Transverse colon (tissue), 4 donors: ENCODE measurements around the gene KRTAP5-1. TPM values are rescaled to one million over a fixed set of nuclear protein-coding genes. Genes with fewer than 3 reads are reported as not detected.

Experiments
- DNase-seq: peaks from one replicate; pipeline ENCODE4 v3.0.0-alpha.2; 2019
- H3K27ac ChIP-seq, 4 donors: fragments of 200-600 bp; sonication (generic); 2 replicates each; pipeline ENCODE4 v1.5.1; 2016 to 2018; ENCODE audit warnings: inconsistent platforms in 4 of 4
- H3K27me3 ChIP-seq: fragments of 200-600 bp; sonication (generic); 2 replicates; pipeline ENCODE4 v1.5.1; 2017; ENCODE audit warnings: inconsistent platforms
- H3K36me3 ChIP-seq, 4 donors: fragments of 200-600 bp; sonication (generic); 2 replicates each; pipeline ENCODE4 v1.5.1; 2017 to 2019; ENCODE audit warnings: inconsistent platforms in 4 of 4
- H3K4me1 ChIP-seq, 4 donors: fragments of 200-600 bp; sonication (generic); 2 replicates each; pipeline ENCODE4 v1.5.1; 2017 to 2020; ENCODE audit warnings: inconsistent platforms in 4 of 4
- H3K4me3 ChIP-seq, 4 donors: fragments of 200-600 bp; sonication (generic); 1 replicate in 1 of 4; 2 replicates in 3 of 4; pipeline versions ENCODE4 v1.5.1 to v1.6.1; 2017 to 2019; ENCODE audit warnings: inconsistent platforms in 4 of 4
- H3K9me3 ChIP-seq, 2 donors: fragments of 200-600 bp; sonication (generic); 2 replicates each; pipeline ENCODE4 v1.5.1; 2017 to 2019; ENCODE audit warnings: inconsistent platforms in 2 of 2
- CTCF ChIP-seq, 5 experiments: fragments of 200-600 bp in 3 of 5; fragments of 450-650 bp in 2 of 5; sonication (generic) in 3 of 5; IDR thresholded peaks; 1 replicate in 2 of 5; 2 replicates in 3 of 5; pipeline ENCODE4 v1.5.1; 2016 to 2017; ENCODE audit warnings: antibody characterized with exemption in 5 of 5, inconsistent platforms in 3 of 5, mild to moderate bottlenecking in 2 of 5, moderate library complexity in 1 of 5
- EP300 ChIP-seq: sonication (generic); formaldehyde crosslinking; IDR thresholded peaks from one replicate; pipeline ENCODE4 v1.6.1; 2017; ENCODE audit warnings: antibody characterized with exemption, low read depth
- POLR2A ChIP-seq: fragments of 450-650 bp; IDR thresholded peaks from one replicate; pipeline ENCODE4 v1.6.1; 2016; ENCODE audit warnings: antibody characterized with exemption, mild to moderate bottlenecking, moderate library complexity
- POLR2AphosphoS5 ChIP-seq, 3 donors: sonication (generic); formaldehyde crosslinking; IDR thresholded peaks; one replicate each; pipeline ENCODE4 v1.6.1; 2016; ENCODE audit warnings: antibody characterized with exemption in 3 of 3
- WGBS, 2 donors: methylation state at CpG; one replicate each; pipeline ENCODE4 v1.1.5; 2018; ENCODE audit warnings: low coverage in 1 of 2; 5-methylcytosine and 5-hydroxymethylcytosine counted together
- in situ Hi-C, 4 donors: fragments of 200-750 bp; cut with MboI; loops; one replicate each; pipeline versions ENCODE4 v1.15.0 to v1.15.1; 2017; ENCODE audit warnings: low sequenced_read_pairs in 3 of 4, low pct_ligation_motif_present in 1 of 4, low pct_unique_long_range_greater_than_20kb in 1 of 4
- intact Hi-C: fragments of 100-400 bp; cut with DNase I; formaldehyde crosslinking; loops from one replicate; pipeline ENCODE4 v1.15.1; 2023; ENCODE audit warnings: low total_unique reads
- total RNA-seq, 4 donors: library from RNA; depleted of rRNA; stranded (reverse); fragments of >200 nt; gene quantifications; one replicate each; pipeline ENCODE4 v1.1.0, GENCODE V29; 2016

Gene KRTAP5-1
- total RNA-seq, 4 donors from 2014 or later, result not detected

DNA sequence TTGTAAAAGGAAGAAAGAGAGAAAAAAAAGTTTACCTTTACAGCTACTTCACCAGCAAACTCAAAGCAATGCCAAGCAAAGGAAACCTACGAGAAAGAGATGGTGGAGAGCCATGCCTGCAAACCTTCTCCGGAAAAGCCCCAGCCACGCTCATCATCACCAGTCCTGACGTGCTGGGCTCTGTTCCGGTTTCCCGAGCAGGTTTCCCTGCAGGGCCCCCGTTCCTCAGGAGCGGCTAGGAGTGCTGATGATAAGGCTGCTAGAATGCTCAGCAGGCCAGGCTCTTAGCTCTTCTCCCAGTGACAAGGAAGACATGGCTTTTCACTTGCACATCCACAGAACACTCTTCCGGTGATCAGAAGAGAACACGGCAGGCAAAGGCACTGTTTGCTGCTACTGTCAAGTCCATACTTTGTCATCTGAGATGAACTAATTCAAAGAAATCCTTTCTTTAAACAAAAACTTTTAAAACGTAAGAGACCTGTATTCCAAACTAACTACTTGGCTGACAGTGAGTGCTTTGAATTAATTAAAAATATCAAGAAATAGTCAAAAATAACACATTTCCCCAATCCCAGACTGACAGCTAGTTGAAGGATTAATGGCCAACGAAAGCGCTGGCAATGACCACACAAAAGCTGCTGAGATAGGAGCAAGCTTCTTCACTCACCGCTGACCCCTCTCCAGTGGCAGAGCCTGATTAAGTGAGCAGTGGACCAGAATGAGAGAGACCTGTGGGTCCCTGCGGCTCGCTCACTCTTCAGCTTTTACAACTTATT is 48.8 kb downstream of the KRTAP5-1 start:
- peaks cover 0 to 47% (median 15%) of the 10 kb centered on the region in 4 donors for H3K4me1 ChIP-seq
- WGBS, 2 donors, result 82 to 86% methylated on average over 9 to 16 of the region's 16 CpGs
- H3K27ac ChIP-seq, result no peak overlapping the region
- intact Hi-C loops, result no loop called here
- H3K9me3 ChIP-seq, result no peaks in the 10 kb centered on the region
- no peak for DNase-seq
- in situ Hi-C loops, result no loop called here
- H3K4me3 ChIP-seq, result no peak overlapping the region
- TF ChIP-seq EP300 (no peak), POLR2AphosphoS5 (IDR thresholded peaks at IDR 0.05) (no peak), CTCF (IDR thresholded peaks at IDR 0.05) (no peak), POLR2A (no peak)
- peaks cover 3% of the 10 kb centered on the region for H3K27me3 ChIP-seq
- peaks cover 0 to 6% (median 0%) of the 10 kb centered on the region in 4 donors for H3K36me3 ChIP-seq

GRCh38 chr11:1534682-1535081 is 50.4 kb downstream of the KRTAP5-1 start:
- H3K9me3 ChIP-seq, result no peaks in the 10 kb centered on the region
- H3K4me3 ChIP-seq, result no peak overlapping the region
- H3K4me1 ChIP-seq, result peaks cover 0 to 53% (median 17%) of the 10 kb centered on the region in 4 donors
- peaks cover 0 to 6% (median 0%) of the 10 kb centered on the region in 4 donors for H3K36me3 ChIP-seq
- peaks cover 3% of the 10 kb centered on the region for H3K27me3 ChIP-seq
- intact Hi-C loops, result no loop called here
- H3K27ac ChIP-seq, result no peak overlapping the region
- no peak for DNase-seq
- in situ Hi-C loops, result no loop called here
- TF ChIP-seq POLR2AphosphoS5 (IDR thresholded peaks at IDR 0.05) (no peak), EP300 (no peak), CTCF (IDR thresholded peaks at IDR 0.05) (no peak), POLR2A (no peak)
- WGBS, 2 donors, result 82% methylated on average over 14 of the region's 14 CpGs; no CpG with 5 or more reads in 1 of the 2 donors

Other genes with a start within 250 kb of the KRTAP5-1 start
- 1 to 10 TPM in 1 of 4 donors, under 1 TPM in 2, not detected in 1; 0.14 to 1.8 (median 0.95) TPM for gene BRSK2, start 195.3 kb downstream of the KRTAP5-1 start, total RNA-seq
- gene MOB2, start 98.5 kb downstream of the KRTAP5-1 start, total RNA-seq, result 10 to 100 TPM; 22.8 to 56.7 (median 42.4) TPM
- 10 to 100 TPM; 13.3 to 31.8 (median 19.8) TPM for gene DUSP8, start 13.0 kb downstream of the KRTAP5-1 start, total RNA-seq
- not detected for gene KRTAP5-2, start 13.0 kb upstream of the KRTAP5-1 start, total RNA-seq
- gene KRTAP5-3, start 23.2 kb upstream of the KRTAP5-1 start, total RNA-seq, result not detected
- gene KRTAP5-4, start 36.9 kb upstream of the KRTAP5-1 start, total RNA-seq, result not detected
- not detected for gene KRTAP5-5, start 44.5 kb upstream of the KRTAP5-1 start, total RNA-seq
- gene KRTAP5-6, start 111.9 kb upstream of the KRTAP5-1 start, total RNA-seq, result not detected
- 10 to 100 TPM in 1 of 4 donors, 1 to 10 TPM in 2, under 1 TPM in 1; 0.68 to 13.5 (median 1.3) TPM for gene IFITM10, start 165.3 kb upstream of the KRTAP5-1 start, total RNA-seq
- 1,000 to 10,000 TPM in 2 of 4 donors, 100 to 1,000 TPM in 2; 548 to 1,794 (median 1,176) TPM for gene CTSD, start 178.6 kb upstream of the KRTAP5-1 start, total RNA-seq
- gene SYT8, start 249.7 kb upstream of the KRTAP5-1 start, total RNA-seq, result 1 to 10 TPM in 2 of 4 donors, not detected in 2; 1.4 to 4.1 TPM